Sigmoid colon (tissue), 3 donors: Measurements from ENCODE around the gene APAF1.

ENCODE experiments used
- POLR2A ChIP-seq, 2 donors: fragments of 450-650 bp; IDR thresholded peaks; one replicate each; pipeline ENCODE4 v1.6.1; 2016; ENCODE audit warnings: antibody characterized with exemption in 2 of 2, mild to moderate bottlenecking in 2 of 2, moderate library complexity in 2 of 2
- TF ChIP-seq, protein P1 (sequence below), 4 experiments: fragments of 450-650 bp in 3 of 4; fragments of 200-600 bp in 1 of 4; IDR thresholded peaks; one replicate each; pipeline ENCODE4 v1.5.1; 2016 to 2019; ENCODE audit warnings: antibody characterized with exemption in 4 of 4, mild to moderate bottlenecking in 3 of 4, moderate library complexity in 2 of 4

DNA sequence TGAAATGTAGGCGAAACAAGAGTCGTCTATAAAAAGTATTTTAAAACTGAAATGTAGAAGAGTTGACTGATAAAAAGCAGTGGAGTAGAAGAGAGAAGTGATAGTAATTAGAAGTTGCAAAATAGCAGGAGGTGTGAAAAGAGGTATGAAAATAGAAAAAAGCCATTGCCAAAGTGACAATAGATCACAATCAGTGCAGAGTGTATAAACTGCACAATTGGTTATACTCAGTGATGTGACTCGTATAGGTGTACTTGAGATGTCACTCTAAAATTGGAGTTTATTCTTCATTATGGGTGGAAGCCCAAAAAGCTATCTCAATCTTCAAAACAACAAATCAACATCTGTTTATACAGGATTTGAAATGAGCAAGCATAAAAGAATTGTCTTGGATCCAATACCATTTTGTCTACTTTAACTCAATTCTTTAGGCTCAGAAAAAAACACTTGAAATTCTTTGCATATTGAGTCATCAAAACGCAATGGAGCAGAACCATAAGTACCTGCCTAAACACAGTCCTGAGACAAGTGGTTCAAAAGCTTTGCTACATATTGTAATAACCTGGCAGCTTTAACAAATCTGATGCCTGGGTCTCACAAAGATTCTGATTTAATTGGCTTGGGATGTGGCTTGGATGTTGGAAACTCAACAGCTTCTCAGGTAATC, 9.3 kb upstream of the APAF1 start:
- TF ChIP-seq, protein P1, sequence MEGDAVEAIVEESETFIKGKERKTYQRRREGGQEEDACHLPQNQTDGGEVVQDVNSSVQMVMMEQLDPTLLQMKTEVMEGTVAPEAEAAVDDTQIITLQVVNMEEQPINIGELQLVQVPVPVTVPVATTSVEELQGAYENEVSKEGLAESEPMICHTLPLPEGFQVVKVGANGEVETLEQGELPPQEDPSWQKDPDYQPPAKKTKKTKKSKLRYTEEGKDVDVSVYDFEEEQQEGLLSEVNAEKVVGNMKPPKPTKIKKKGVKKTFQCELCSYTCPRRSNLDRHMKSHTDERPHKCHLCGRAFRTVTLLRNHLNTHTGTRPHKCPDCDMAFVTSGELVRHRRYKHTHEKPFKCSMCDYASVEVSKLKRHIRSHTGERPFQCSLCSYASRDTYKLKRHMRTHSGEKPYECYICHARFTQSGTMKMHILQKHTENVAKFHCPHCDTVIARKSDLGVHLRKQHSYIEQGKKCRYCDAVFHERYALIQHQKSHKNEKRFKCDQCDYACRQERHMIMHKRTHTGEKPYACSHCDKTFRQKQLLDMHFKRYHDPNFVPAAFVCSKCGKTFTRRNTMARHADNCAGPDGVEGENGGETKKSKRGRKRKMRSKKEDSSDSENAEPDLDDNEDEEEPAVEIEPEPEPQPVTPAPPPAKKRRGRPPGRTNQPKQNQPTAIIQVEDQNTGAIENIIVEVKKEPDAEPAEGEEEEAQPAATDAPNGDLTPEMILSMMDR (IDR thresholded peaks at IDR 0.05), result no peak
- no peak for TF ChIP-seq POLR2A (IDR thresholded peaks at IDR 0.05)
